GM21381 (cell line): ENCODE data around the gene HBE1.
"Not testable (repeated sequence)": the region's sequence is repeated elsewhere in the genome, so short reads cannot be mapped to it uniquely, and the experiment has no call there.

Experiments used
- ATAC-seq: cut with Tn5 transposase; IDR thresholded peaks from one replicate; pipeline ENCODE4 v1.9.1; 2021; ENCODE audit warnings: mild to moderate bottlenecking, moderate library complexity; ENCODE audit not compliant: unreplicated experiment

HBE1 gene

DNA sequence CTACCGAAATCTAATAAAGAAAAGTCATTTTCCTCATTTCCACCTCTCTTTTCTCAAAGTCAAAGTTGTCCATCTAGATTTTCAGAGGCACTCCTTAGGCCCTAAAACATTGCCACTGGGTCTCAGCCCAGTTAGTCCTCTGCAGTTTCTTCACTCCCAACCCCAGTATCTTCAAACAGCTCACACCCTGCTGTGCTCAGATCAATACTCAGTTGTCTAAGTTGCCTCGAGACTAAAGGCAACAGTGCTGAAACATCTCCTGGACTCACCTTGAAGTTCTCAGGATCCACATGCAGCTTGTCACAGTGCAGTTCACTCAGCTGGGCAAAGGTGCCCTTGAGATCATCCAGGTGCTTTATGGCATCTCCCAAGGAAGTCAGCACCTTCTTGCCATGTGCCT lies 15.7 kb downstream of the HBE1 start:
- not testable (repeated sequence) for ATAC-seq

DNA sequence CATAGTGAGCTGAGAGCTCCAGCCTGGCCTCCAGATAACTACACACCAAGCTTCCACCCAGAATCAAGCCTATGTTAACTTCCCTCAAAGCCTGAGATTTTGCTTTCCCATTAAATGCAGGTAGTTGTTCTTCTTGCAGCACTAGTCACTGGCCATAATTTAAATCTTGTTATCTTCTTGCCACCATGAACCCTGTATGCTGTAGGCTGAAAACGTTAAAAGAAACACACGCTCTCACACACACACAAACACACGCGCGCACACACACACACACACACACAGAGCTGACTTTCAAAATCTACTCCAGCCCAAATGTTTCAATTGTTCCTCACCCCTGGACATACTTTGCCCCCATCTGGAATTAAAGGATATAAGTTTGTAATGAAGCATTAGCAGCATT lies 16.3 kb downstream of the HBE1 start:
- not testable (repeated sequence) for ATAC-seq

DNA sequence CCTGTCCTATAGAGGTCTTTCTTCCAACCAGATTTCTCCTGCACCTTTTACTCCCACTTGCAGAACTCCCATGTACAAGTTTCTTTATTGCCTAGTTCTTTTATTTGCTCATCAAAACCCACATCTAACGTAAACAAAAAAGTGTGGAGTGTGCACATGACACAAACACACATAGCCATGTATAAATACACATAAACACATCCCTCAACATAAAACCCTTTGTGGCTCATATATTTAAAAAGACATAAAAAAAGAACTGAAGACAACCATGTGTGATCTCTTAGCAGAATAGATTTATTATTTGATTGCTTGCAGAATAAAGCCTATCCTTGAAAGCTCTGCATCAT lies 16.9 kb downstream of the HBE1 start:
- no peak for ATAC-seq

DNA sequence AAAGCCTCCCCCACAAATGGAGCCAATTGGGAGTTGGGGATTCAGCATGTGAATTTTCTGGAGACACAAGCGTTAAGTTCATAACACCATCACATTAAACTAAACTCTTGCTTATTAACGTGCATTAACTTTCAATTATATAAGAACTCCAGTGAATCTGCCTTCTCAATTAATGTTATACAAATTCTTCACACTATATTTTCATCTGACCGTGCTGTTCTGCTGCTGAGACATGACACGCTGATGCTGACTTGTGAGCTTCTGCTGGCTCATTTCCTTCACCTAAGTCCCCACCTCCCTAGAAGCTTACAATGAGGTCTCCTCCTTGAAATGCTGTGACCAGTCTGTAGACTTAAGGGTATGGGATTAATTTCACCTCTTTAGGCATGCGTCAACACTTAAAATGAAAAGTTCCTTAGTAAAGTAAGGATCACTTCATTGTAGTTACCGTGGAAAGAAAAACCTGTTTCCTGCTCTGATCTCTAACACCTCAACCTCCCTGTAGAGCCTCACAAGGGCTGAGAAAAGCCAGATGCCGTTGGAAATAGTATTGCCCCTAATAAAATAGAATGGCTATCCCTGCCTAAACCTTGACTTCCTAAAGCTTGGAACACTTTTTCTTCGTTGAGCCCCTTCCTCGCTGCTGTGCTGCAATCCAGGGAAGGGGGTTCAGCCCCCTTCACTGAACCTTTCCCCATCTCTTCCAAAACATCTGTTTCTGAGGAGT lies 17.4 kb downstream of the HBE1 start:
- no peak for ATAC-seq

DNA sequence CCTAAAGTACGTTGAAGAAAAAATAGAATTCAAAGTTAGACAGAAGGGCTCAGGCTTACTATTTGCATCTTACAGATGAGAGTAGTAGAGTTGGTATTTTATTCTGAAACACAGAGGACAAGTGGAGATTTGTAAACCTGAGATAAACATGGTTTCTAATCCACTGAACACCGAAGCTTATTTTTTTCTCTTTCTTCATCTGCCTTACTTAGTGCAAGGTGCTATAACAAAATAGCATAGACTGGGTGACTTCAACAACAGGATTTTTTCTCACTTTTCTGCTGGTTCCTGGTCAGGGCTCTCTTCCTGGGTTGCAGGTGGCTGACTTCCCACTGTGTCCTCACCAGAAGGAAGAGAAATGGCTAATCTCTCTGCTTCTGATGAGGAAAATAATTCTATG lies 18.0 kb downstream of the HBE1 start:
- no peak for ATAC-seq

DNA sequence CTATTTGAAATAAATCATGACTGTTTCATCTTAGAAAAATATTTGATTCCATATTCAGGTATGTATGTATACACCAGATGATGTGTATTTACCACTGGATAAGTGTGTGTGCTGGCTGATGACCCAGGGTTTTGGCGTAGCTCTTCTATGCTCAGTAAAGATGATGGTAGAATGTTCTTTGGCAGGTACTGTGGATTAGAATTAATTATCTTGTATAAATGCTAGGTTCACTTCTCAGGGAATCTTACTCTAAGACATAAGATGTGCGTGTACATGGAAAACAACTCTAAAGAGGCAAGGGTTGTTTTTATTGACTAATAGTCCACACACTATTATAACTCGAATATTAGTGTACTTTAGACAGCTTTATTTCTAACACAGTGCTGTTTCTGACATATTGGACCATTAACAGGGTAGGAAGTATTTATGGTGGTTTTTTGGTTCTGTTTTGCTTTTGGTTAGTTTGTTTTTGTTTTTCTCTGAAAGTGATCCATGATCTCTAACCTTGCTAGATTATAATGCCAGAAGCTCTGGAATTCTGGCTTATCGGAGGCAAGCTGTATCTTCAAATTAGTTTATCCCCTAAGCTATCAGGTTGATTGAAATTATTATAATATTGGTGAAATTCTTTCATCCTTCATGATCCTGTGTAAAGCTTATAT lies 19.1 kb downstream of the HBE1 start:
- no peak for ATAC-seq

DNA sequence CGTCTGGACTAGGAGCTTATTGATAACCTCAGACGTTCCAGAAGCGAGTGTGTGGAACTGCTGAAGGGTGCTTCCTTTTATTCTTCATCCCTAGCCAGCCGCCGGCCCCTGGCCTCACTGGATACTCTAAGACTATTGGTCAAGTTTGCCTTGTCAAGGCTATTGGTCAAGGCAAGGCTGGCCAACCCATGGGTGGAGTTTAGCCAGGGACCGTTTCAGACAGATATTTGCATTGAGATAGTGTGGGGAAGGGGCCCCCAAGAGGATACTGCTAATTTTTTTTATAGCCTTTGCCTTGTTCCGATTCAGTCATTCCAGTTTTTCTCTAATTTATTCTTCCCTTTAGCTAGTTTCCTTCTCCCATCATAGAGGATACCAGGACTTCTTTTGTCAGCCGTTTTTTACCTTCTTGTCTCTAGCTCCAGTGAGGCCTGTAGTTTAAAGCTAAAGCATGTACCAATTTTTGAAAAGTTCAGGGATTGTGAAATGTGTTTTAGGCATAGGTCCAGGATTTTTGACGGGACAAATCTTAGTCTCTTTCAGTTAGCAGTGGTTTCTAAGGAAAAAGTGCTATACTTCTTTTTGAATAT lies 19.8 kb downstream of the HBE1 start, which contains the start of gene HBG1:
Gene HBG1, minus strand, starts transcription at position 51 of the 590 bp plus-strand sequence. CDS start 53 bp downstream, outside the sequence.
- ATAC-seq, result not testable (repeated sequence)

DNA sequence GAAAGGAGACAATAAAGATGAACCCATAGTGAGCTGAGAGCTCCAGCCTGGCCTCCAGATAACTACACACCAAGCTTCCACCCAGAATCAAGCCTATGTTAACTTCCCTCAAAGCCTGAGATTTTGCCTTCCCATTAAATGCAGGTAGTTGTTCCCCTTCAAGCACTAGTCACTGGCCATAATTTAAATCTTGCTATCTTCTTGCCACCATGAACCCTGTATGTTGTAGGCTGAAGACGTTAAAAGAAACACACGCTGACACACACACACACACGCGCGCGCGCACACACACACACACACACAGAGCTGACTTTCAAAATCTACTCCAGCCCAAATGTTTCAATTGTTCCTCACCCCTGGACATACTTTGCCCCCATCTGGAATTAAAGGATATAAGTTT lies 21.2 kb downstream of the HBE1 start:
- ATAC-seq, result not testable (repeated sequence)

DNA sequence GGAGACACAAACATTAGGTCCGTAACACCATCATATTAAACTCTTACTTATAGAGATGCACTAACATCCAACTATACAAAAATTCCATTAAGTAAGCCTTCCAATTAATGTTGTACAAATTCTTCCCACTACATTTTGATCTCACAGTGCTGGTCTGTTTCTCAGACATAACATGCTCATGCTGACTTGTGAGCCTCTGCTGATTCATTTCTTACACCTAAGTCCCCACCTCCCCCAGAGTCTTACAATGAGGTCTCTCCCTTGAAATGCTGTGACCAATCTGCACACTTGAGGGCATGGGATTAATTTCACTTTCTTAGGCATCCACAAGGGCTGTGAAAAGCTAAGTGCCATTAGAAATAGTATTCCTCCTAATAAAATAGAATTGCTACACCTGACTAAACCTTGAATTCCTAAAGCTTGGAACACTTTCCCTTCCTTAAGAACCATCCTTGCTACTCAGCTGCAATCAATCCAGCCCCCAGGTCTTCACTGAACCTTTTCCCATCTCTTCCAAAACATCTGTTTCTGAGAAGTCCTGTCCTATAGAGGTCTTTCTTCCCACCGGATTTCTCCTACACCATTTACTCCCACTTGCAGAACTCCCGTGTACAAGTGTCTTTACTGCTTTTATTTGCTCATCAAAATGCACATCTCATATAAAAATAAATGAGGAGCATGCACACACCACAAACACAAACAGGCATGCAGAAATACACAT lies 22.1 kb downstream of the HBE1 start:
- ATAC-seq, result no peak

DNA sequence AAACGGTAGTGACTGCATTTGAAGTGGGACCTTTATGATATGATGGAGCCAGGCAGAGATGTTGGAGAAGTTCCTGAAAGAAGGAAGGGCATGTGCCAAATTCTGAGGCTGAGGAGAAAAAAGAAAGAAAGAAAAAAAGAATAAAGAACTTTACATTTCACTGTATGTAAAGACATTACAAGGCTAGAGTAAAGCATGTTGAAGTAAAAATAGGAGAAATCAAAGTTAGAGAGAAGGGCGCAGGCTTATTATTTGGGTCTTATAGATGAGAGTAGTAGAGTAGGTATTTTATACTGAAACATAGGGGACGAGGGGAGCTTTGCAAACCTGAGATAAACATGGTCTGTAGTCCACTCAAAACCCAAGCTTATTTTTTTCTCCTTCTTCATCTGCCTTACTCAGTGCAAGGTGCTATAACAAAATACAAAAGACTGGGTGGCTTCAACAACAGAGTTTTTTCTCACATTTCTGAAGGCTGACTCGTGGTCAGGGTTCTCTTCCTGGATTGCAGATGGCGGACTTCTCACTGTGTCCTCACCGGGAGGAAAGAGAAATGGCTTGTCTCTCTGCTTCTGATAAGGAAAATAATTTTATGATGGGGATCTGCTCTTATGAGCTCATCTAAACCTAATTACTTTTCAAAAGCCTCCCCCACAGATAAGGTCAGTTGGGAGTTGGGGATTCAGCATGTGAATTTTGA lies 22.8 kb downstream of the HBE1 start:
- no peak for ATAC-seq

DNA sequence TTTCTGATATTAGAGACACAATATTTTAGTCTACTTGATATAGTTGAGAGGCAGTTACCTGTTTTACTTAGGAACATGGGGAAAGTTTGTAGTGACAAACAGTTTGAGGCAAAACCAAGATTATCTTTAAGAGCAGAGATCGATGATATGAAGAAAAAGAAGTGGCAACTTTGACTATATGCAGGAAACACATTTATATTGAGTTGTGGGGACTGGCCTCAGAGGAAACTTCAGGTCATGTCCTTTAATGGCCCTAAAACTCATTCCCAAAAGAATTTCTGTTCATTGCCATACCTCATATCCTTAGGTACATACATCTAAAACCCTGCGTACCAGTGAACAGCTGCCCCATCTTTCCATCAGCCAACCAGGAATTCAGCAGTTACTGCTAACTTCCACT lies 24.6 kb downstream of the HBE1 start:
- ATAC-seq, result no peak

DNA sequence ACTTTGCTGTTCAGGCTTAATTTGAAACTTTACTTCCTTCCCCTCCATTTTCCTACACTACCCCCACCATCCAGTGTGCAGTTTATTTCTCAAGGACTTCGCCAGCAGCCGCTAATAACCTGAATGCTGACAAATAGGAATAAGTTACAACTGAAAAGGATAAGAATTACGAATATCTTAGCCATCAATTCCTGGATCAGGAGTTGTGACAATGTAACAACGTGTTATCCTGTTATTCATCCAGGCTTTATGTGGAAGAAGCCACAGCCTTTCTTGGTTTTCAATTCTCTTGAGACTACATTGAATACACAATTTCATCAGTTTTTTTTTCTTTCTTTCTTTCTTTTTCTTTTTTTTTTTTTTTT lies 25.9 kb downstream of the HBE1 start:
- ATAC-seq, result no peak

DNA sequence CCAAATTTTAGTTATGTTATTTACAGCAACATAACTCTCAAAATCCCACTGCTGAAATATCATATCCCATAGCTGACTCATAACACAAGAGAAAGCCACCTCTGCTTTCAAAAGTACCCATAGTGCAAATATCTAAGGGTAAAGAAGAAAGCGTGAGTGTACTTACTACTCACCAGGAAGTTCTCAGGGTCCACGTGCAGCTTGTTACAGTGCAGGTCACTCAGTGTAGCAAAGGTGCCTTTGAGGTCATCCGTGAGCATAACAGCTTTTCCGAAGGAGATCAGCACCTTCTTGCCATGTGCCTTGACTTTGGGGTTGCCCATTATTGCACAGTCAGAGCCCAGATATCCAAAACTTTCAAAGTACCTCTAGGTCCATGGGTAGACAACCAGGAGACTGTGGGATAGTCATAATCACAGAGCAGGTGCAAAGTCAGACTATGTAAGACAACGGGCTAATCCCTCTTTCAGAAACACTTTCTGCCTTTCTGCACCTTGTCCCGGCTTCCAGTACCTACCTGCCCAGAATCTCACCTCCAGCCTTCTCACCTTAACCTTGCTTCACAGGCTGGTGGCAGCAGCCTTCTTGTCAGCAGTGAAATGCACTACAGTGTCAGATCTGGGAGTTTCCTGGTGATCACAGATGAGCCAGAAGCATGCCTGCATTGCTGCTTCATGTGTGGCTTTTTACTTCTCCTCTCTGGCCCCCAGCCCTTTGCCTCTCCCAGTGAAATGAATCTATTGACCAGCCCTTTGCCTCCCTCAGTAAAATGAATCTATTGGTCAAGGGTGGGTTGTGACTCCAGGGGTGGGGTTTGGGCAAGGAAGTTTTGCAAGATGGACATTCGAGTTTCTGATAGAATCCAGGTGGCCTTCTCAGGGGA lies 26.6 kb downstream of the HBE1 start:
- no peak for ATAC-seq

DNA sequence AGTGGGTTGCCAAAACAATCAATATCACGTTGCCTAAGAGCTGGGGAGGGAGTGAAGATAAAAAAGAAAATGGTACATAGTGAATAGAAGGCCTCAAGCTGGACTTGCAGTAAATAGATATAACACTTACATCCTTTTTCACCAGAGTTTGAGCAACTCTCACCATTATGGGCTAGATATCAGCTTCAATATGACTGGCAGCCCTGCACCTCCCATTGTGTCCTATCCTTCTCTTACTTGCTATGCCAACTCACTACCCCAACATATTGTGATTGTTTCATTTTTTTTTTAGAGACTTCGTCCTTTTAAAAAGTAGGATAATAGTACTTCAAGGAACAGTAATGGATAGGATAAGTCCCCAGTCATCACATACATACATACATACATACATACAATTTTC lies 27.5 kb downstream of the HBE1 start:
- no peak for ATAC-seq

DNA sequence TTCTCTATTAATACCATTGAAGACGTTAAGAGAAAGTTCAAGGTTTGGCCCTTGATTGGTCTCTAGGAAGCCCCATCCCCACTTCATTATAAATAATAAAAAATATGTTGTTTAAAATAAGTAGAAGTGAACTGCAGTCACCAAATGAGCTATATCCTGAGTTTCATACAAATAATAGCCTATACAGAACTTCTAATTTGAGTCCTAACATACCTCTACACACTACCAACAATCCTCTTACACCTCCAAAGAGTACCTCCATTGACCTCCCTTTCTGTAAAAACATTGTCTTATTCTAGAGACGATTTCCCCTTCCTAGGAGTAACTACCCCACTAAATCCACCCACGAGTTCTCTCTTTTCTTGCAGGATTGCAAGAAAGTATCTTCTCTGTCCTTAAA lies 28.3 kb downstream of the HBE1 start:
- ATAC-seq, result no peak

DNA sequence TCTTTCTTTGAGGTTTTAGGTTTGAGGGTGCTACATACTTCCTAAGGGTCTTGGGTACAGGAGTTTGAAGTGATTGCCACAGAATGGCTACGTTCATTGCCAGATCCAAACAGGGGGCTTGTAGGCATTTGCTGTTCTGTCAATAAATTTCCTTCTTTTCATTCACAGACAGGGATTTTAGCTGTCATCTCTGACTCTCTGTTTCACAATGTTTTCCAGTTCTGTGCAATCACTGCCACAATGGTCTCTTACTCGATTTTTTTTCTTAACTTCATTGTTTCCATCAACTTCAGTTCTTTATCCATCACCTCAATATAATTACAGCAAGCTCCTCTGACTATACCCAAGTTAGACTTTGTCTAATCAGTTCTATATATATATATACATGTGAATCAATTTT lies 29.3 kb downstream of the HBE1 start:
- no peak for ATAC-seq

DNA sequence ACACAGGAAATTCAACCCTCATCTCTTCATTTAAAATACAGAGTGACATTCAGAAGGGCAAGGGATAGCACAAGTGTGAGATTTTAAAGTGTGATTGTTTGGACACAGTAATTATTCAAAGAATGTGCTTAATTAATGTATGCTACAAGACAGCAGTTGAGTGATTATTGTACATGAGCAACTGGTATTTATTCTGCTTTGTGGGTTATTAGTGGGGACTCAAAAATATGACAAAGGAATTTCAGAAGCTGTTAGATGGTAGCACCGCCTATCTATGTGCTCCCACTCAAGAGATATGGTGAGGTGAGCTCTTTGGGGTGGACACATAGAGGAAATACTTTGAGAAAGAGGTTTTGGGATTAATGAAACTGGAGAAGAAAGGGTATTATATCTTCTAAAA lies 29.7 kb downstream of the HBE1 start:
- ATAC-seq, result no peak

DNA sequence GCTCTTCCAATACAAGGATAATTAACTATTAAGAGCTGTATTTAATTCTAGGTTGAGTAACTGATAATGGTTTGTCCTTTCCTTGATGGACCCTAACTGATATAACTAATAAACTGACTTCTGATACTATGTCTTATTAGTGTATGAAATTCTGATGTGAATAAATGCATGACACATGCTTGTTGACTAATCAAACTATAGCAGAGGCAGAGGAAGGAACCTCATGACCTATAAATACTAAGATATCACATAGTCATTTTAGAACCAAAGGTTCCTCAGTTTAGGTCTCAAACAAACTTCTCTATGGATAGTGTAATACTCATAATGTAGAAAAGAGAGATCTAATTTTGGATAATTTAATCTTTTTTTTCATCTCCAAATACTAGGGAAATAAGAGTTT lies 30.7 kb downstream of the HBE1 start:
- ATAC-seq, result no peak

DNA sequence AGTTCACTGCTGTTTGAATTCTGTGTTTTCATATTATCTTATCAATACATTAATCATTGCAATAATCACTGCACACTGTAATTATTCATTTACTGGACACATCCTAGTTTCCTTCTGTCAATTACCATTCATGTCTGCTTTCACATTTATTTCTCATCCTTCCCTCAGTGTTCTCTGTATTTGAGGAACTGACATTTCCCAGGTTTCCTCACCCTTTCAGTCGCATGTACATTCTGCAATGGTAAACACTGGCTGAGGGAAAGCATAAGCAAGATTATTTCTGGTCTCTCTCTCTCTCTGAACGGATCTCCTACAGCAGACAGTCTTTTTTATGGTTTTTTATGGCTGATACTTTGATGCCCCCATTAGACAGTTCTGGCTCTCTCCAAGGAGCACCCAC lies 31.3 kb downstream of the HBE1 start:
- ATAC-seq, result no peak

DNA sequence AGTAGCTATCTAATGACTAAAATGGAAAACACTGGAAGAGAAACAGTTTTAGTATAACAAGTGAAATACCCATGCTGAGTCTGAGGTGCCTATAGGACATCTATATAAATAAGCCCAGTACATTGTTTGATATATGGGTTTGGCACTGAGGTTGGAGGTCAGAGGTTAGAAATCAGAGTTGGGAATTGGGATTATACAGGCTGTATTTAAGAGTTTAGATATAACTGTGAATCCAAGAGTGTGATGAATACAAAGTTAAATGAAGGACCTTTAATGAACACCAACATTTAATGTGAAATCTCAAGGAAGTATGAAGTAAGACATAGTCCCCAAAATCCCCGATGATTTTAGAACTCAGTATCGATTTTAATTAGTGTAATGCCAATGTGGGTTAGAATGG lies 32.3 kb downstream of the HBE1 start:
- ATAC-seq, result no peak
